ENCODE data around the gene NAT8L. TPM values are rescaled to one million over a fixed set of nuclear protein-coding genes. Genes with fewer than 3 reads are reported as not detected.

NAT8L gene
- total and polyA plus RNA-seq, 2 donors (not counting 1 experiment from before 2014, with no cell fraction given): 0.03 to 0.25 TPM

GRCh38 chr4:2067446-2068197 lies 8.5 kb downstream of the NAT8L start:
- Histone ChIP-seq H3K27me3 (replicated peaks in 1 of 4; ENCODE audit: control extremely low read depth in 1 of 4, control insufficient read depth in 3 of 4, insufficient read depth in 4 of 4, low read length in 3 of 4) (no peaks in the 10 kb centered on the region), H3K79me2 (ENCODE audit: control insufficient read depth, insufficient read depth, low read length) (no peaks in the 10 kb centered on the region), H3K4me1 (ENCODE audit: control insufficient read depth in 2 of 2, insufficient read depth in 2 of 2, low read length in 2 of 2) (no peaks in the 10 kb centered on the region), H3K4me3 (ENCODE audit: control extremely low read depth in 1 of 5, extremely low read depth in 1 of 5, insufficient read depth in 1 of 5, low read depth in 2 of 5, low read length in 4 of 5) (no peak overlapping the region), H3K4me2 (replicated peaks; ENCODE audit: low read depth, low read length, poor library complexity, severe bottlenecking) (no peak overlapping the region), H3K9me3 (ENCODE audit: control extremely low read depth in 1 of 3, control insufficient read depth in 2 of 3, insufficient read depth in 1 of 3, low read length in 2 of 3) (no peaks in the 10 kb centered on the region), H3K27ac (ENCODE audit: low read length in 2 of 2) (no peak overlapping the region), H2AFZ (ENCODE audit: insufficient read depth, low read depth, low read length, poor library complexity, severe bottlenecking) (no peak overlapping the region), H4K20me1 (ENCODE audit: control insufficient read depth, insufficient read depth, low read length, poor library complexity, severe bottlenecking) (no peaks in the 10 kb centered on the region), H3K36me3 (replicated peaks in 1 of 2; ENCODE audit: control extremely low read depth in 1 of 2, control insufficient read depth in 1 of 2, extremely low read depth in 1 of 2, insufficient read depth in 2 of 2, low read length in 1 of 2) (no peaks in the 10 kb centered on the region), H3K9ac (ENCODE audit: low read length) (no peak overlapping the region)
- Mint-ChIP-seq H3K9me3 (ENCODE audit: insufficient read depth) (no peaks in the 10 kb centered on the region), H3K27me3 (no peaks in the 10 kb centered on the region), H3K4me1 (no peaks in the 10 kb centered on the region), H3K27ac (no peak overlapping the region), H3K4me3 (no peak overlapping the region)
- WGBS (ENCODE audit: insufficient coverage): 85% methylated on average over 26 of the region's 26 CpGs
- CTCF ChIA-PET: no interaction called here
- intact Hi-C loops (cut with micrococcal nuclease): no loop called here
- no peak for ATAC-seq (ENCODE audit: low read depth)
- TF ChIP-seq EZH2 (IDR thresholded peaks at IDR 0.05; ENCODE audit: borderline replicate concordance, insufficient read depth, low read depth, low read length, poor library complexity, severe bottlenecking) (no peak), CTCF (IDR thresholded peaks at IDR 0.05) (no peak)
- DNase-seq: no peak
- POLR2A ChIA-PET: no interaction called here

GRCh38 chr4:2068198-2068470 lies 9.0 kb downstream of the NAT8L start:
- 100% methylated on average over 13 of the region's 13 CpGs for WGBS (ENCODE audit: insufficient coverage)
- Histone ChIP-seq H3K36me3 (replicated peaks in 1 of 2; ENCODE audit: control extremely low read depth in 1 of 2, control insufficient read depth in 1 of 2, extremely low read depth in 1 of 2, insufficient read depth in 2 of 2, low read length in 1 of 2) (no peaks in the 10 kb centered on the region), H3K4me1 (ENCODE audit: control insufficient read depth in 2 of 2, insufficient read depth in 2 of 2, low read length in 2 of 2) (no peaks in the 10 kb centered on the region), H3K9ac (ENCODE audit: low read length) (no peak overlapping the region), H3K27me3 (replicated peaks in 1 of 4; ENCODE audit: control extremely low read depth in 1 of 4, control insufficient read depth in 3 of 4, insufficient read depth in 4 of 4, low read length in 3 of 4) (no peaks in the 10 kb centered on the region), H3K79me2 (ENCODE audit: control insufficient read depth, insufficient read depth, low read length) (no peaks in the 10 kb centered on the region), H3K4me2 (replicated peaks; ENCODE audit: low read depth, low read length, poor library complexity, severe bottlenecking) (no peak overlapping the region), H3K27ac (ENCODE audit: low read length in 2 of 2) (no peak overlapping the region), H3K9me3 (ENCODE audit: control extremely low read depth in 1 of 3, control insufficient read depth in 2 of 3, insufficient read depth in 1 of 3, low read length in 2 of 3) (no peaks in the 10 kb centered on the region), H3K4me3 (ENCODE audit: control extremely low read depth in 1 of 5, extremely low read depth in 1 of 5, insufficient read depth in 1 of 5, low read depth in 2 of 5, low read length in 4 of 5) (no peak overlapping the region), H2AFZ (ENCODE audit: insufficient read depth, low read depth, low read length, poor library complexity, severe bottlenecking) (no peak overlapping the region), H4K20me1 (ENCODE audit: control insufficient read depth, insufficient read depth, low read length, poor library complexity, severe bottlenecking) (no peaks in the 10 kb centered on the region)
- Mint-ChIP-seq H3K4me3 (no peak overlapping the region), H3K27me3 (no peaks in the 10 kb centered on the region), H3K27ac (no peak overlapping the region), H3K4me1 (no peaks in the 10 kb centered on the region), H3K9me3 (ENCODE audit: insufficient read depth) (no peaks in the 10 kb centered on the region)
- ChIA-PET CTCF (no interaction called here), POLR2A (no interaction called here)
- no peak for DNase-seq
- TF ChIP-seq CTCF (IDR thresholded peaks at IDR 0.05) (no peak), EZH2 (IDR thresholded peaks at IDR 0.05; ENCODE audit: borderline replicate concordance, insufficient read depth, low read depth, low read length, poor library complexity, severe bottlenecking) (no peak)
- ATAC-seq (ENCODE audit: low read depth): no peak
- intact Hi-C loops (cut with micrococcal nuclease): no loop called here
